Mucosa of rectum (tissue), 2 donors: ENCODE measurements around the gene ZNF705A.
"Not testable (repeated sequence)": the region's sequence is repeated elsewhere in the genome, so short reads cannot be mapped to it uniquely, and the experiment has no call there.

Experiments
- H3K27ac ChIP-seq, 2 donors: one replicate each; pipeline ENCODE4 v1.7.0; 2013; ENCODE audit warnings: inconsistent platforms in 2 of 2, low read depth in 2 of 2, low read length in 2 of 2
- H3K27me3 ChIP-seq, 2 donors: one replicate each; pipeline ENCODE4 v1.7.0; 2013; ENCODE audit warnings: low read length in 2 of 2; ENCODE audit not compliant: control insufficient read depth in 2 of 2, insufficient read depth in 2 of 2
- H3K36me3 ChIP-seq, 2 donors: one replicate each; pipeline ENCODE4 v1.7.0; 2013; ENCODE audit warnings: low read length in 2 of 2; ENCODE audit not compliant: control insufficient read depth in 2 of 2, insufficient read depth in 2 of 2
- H3K4me1 ChIP-seq, 2 donors: one replicate each; pipeline ENCODE4 v1.7.0; 2013; ENCODE audit warnings: low read length in 2 of 2, mild to moderate bottlenecking in 1 of 2; ENCODE audit not compliant: control insufficient read depth in 2 of 2, insufficient read depth in 2 of 2
- H3K4me3 ChIP-seq, 2 donors: one replicate each; pipeline ENCODE4 v1.7.0; 2013; ENCODE audit warnings: low read length in 2 of 2
- H3K9ac ChIP-seq, 2 donors: one replicate each; pipeline ENCODE4 v1.7.0; 2013; ENCODE audit warnings: low read length in 2 of 2, low read depth in 1 of 2, mild to moderate bottlenecking in 1 of 2
- H3K9me3 ChIP-seq, 2 donors: one replicate each; pipeline ENCODE4 v1.7.0; 2013; ENCODE audit warnings: low read length in 2 of 2; ENCODE audit not compliant: control insufficient read depth in 2 of 2
- donor health status: healthy.
- donor health status: Normal muscosa, but diverticular disease.

Gene ZNF705A

DNA sequence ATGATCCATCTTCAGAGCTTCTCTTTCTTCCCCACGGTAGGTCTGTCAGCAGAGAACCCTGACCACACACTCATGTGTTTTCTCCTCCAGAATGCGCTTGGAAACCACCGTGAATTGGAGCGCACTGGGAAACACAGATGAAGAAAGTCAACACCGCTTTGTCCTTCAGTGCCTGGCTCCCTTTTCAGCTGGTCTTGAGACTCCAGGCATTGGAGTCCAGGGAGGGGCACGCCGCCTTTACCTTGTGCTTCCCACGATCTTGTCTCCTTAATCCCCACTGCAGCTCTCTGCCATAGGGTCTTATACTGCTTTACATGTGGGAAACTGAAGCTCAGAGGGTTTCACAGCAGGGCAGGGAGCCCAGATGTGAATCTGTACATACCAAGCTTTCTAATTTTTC is 69.5 kb downstream of the ZNF705A start:
- H3K27ac ChIP-seq: no peak overlapping the region
- no peaks in the 10 kb centered on the region for H3K36me3 ChIP-seq
- no peaks in the 10 kb centered on the region for H3K4me1 ChIP-seq
- no peaks in the 10 kb centered on the region for H3K9me3 ChIP-seq
- H3K9ac ChIP-seq: no peak overlapping the region
- no peaks in the 10 kb centered on the region for H3K27me3 ChIP-seq
- no peak overlapping the region for H3K4me3 ChIP-seq

DNA sequence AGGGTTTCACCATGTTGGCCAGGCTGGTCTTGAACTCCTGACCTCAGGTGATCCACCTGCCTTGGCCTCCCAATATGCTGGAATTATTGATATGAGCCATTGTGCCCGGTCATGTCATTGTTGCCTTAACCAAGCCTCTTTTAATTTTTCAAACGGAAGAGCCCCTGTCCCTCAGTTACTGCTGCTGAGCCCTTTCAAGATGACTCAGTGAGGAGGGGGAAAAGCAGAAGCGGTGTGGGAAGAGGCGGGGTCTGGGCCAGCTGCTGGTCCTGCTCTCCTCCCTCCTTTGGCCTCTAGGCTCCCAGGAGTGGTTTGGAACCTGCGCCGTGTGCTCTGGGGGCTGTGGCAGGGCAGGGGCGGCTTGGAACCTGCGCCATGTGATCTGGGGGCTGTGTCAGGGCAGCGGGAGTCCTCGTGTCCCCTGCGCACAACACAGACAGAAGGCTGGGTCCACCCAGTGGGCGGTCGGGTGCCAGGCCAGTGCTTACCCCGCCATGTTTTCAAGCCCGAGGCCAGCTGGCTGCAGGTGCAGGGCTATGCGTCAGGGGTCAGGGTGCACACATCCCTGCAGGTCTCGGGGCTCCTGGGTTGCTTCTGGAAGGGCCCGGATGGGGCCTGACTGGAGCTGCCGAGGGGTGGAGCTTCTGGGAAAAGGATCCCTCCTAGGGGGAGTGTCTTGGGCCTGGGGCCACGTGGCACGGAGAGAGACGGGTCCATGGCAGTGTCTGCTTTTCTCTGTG is 70.3 kb downstream of the ZNF705A start, which contains the start of gene FAM90A1:
Gene FAM90A1, minus strand, starts transcription at position 627 of the 740 bp plus-strand sequence. CDS start 2,786 bp downstream, outside the sequence.
- H3K9ac ChIP-seq, H3K27ac ChIP-seq: not testable (repeated sequence)
- peak within 1 kb of the TSS; percentile 35 to 44 for H3K4me3 ChIP-seq

DNA sequence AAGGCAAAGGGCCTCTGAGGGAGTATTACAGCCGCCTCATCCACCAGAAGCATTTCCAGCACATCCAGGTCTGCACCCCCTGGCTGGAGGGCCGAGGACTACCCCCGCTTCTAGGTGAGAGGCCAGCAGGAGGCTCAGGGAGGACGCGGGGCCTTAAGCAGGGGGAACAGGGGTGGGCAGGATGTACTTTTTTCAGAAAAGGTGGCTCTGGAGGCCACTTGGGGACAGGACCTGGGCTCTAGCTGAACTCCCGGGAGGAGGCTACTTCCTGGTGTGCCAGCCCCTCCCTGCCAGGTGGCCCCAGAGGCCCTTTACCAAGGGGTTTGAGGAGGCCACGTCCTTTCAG is 70.9 kb downstream of the ZNF705A start:
- not testable (repeated sequence) for H3K27me3 ChIP-seq, H3K9ac ChIP-seq, H3K9me3 ChIP-seq, H3K36me3 ChIP-seq, H3K4me1 ChIP-seq, H3K27ac ChIP-seq
- peak overlapping the region in 1 of 2 donors; percentile 44 for H3K4me3 ChIP-seq

More for the DNA sequence above, 70.3 kb downstream of the ZNF705A start, which contains the start of gene FAM90A1:
- H3K9me3 ChIP-seq, H3K36me3 ChIP-seq, H3K27me3 ChIP-seq, H3K4me1 ChIP-seq: not testable (repeated sequence)

DNA sequence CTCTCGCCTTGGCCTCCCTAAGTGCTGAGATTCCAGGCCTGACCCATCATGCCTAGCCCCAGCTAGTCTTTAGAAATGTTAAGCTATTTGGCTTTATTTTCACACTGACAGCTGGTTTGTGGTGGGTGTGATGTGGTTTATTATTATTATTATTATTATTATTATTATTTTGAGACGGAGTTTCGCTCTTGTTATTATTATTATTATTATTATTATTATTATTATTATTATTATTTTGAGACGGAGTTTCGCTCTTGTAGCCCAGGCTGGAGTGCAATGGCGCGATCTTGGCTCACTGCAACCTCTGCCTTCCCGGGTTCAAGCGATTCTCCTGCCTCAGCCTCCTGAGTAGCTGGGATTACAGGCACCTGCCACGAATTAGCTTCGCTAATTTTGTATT is 71.8 kb downstream of the ZNF705A start:
- not testable (repeated sequence) for H3K36me3 ChIP-seq

DNA sequence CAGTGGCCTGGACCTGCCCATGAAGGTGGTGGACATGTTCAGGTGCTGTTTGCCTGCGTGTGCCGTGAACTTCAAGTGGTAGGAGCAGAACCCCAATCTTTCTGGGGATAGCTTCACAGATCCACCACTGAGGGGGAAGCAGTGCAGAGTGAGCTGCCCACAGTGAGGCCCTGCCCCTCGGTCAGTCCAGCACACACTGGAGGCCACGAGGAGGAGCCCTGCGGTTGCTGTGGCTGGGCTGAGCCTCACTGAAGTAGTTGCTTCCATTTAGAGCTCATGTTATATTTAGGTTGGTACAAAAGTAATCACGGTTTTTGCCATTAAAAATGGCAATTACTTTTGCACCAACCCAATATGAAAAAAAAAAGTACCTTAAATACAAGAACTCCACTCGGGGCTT is 72.7 kb downstream of the ZNF705A start:
- H3K9ac ChIP-seq, H3K9me3 ChIP-seq, H3K36me3 ChIP-seq, H3K4me1 ChIP-seq, H3K27me3 ChIP-seq, H3K4me3 ChIP-seq, H3K27ac ChIP-seq: not testable (repeated sequence)

More for the DNA sequence above, 71.8 kb downstream of the ZNF705A start:
- H3K9ac ChIP-seq, H3K4me3 ChIP-seq, H3K27ac ChIP-seq, H3K27me3 ChIP-seq, H3K9me3 ChIP-seq, H3K4me1 ChIP-seq: not testable (repeated sequence)
